ENCODE measurements around the gene XIRP2.
"Not testable (repeated sequence)": the region's sequence is repeated elsewhere in the genome, so short reads cannot be mapped to it uniquely, and the experiment has no call there.

Gene XIRP2

GRCh38 chr2:167057446-167057845 lies 169.2 kb downstream of the XIRP2 start:
- no peak for DNase-seq

- DNase-seq, result no peak
Observed at GRCh38 chr2:167059173-167059572, 170.9 kb downstream of the XIRP2 start.

GRCh38 chr2:167069855-167070254 lies 181.6 kb downstream of the XIRP2 start:
- no peak for DNase-seq

GRCh38 chr2:167075708-167076107 lies 187.4 kb downstream of the XIRP2 start:
- not testable (repeated sequence) for DNase-seq

GRCh38 chr2:167098931-167099330 lies 210.7 kb downstream of the XIRP2 start:
- not testable (repeated sequence) for DNase-seq

- no peak for DNase-seq
Observed at GRCh38 chr2:167100506-167100905, 212.2 kb downstream of the XIRP2 start.

GRCh38 chr2:167103028-167103756 lies 214.9 kb downstream of the XIRP2 start:
- DNase-seq, result no peak

- no peak for DNase-seq
Observed at GRCh38 chr2:167103757-167104133, 215.5 kb downstream of the XIRP2 start.

GRCh38 chr2:167104691-167105090 lies 216.4 kb downstream of the XIRP2 start:
- DNase-seq, result no peak

GRCh38 chr2:167109682-167110081 lies 221.4 kb downstream of the XIRP2 start:
- not testable (repeated sequence) for DNase-seq

GRCh38 chr2:167110345-167110744 lies 222.1 kb downstream of the XIRP2 start:
- DNase-seq, result no peak

- no peak for DNase-seq
Observed at GRCh38 chr2:167114018-167114417, 225.7 kb downstream of the XIRP2 start.

GRCh38 chr2:167115541-167115940 lies 227.3 kb downstream of the XIRP2 start:
- no peak for DNase-seq

GRCh38 chr2:167122389-167122788 lies 234.1 kb downstream of the XIRP2 start:
- no peak for DNase-seq

- no peak for DNase-seq
Observed at GRCh38 chr2:167126165-167126564, 237.9 kb downstream of the XIRP2 start.

- no peak for DNase-seq
Observed at GRCh38 chr2:167127135-167127534, 238.9 kb downstream of the XIRP2 start.

GRCh38 chr2:167128130-167128529 lies 239.8 kb downstream of the XIRP2 start:
- no peak for DNase-seq

GRCh38 chr2:167132066-167132465 lies 243.8 kb downstream of the XIRP2 start:
- DNase-seq, result no peak

- DNase-seq, result no peak
Observed at GRCh38 chr2:167132906-167133555, 244.8 kb downstream of the XIRP2 start.

- DNase-seq, result no peak
Observed at GRCh38 chr2:167133614-167134013, 245.3 kb downstream of the XIRP2 start.

- DNase-seq, result no peak
Observed at GRCh38 chr2:167134381-167135072, 246.2 kb downstream of the XIRP2 start.

- no peak for DNase-seq
Observed at GRCh38 chr2:167135706-167136105, 247.4 kb downstream of the XIRP2 start.

- DNase-seq, result no peak
Observed at GRCh38 chr2:167136879-167137596, 248.8 kb downstream of the XIRP2 start.

Measured in femur (tissue), 1 donor.